ENCODE measurements around the gene LBR.
A peak's percentile ranks its signal among the peaks of the same experiment; 100 is the strongest.

Gene LBR

DNA sequence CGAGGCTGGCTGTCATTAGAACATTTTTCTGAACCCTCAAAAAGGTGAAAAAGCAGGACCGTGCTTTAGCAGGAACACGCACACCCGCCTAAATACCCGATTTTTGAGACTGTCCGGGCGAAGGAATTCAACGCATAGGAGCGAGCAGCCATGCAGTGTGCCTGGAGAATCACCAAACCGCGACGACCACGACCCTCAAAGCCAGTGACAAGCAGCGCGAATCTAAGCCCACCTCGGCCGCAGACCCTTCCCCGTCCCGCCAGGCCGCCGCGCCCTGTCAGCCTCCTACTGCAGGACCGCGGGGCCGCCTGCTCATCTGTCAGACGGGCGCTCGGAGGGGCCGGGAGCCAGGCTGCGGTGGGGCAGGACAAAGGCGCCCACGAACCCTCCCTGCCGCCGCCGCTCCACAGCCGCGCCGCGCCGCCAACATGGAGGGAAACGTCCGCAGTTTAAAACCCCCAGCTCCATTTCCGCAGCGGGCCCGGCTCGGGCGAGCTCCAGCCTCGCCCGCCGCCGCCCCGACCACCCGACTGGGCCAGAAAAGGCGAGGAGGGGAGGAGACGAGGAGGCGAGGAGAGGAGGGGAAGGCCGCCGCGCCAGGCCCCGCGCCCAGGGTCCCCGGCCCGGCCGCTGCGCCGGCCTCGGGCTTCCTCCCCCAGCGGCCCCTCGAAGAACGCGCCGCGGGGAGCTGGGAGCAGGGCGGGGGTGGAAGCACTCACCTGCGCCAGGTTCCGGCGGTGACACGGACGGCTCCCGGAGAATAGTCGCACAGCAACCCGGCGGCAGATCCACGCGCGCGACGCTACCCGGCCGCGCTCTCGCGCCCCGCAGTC, at the start of gene LBR:
LBR (minus strand) TSS at position 804 of the 833 bp plus-strand sequence. CDS start 3,963 bp downstream, outside the sequence.
- TF ChIP-seq CTCF (IDR thresholded peaks at IDR 0.05; ENCODE audit: borderline replicate concordance, control extremely low read depth, extremely low read depth, insufficient read depth, missing control alignments), result no peak
- DNase-seq (ENCODE audit: low spot score), result no peak
- in situ Hi-C loops (cut with MboI; ENCODE audit: low sequenced_read_pairs, unreplicated experiment), result no loop called here

DNA sequence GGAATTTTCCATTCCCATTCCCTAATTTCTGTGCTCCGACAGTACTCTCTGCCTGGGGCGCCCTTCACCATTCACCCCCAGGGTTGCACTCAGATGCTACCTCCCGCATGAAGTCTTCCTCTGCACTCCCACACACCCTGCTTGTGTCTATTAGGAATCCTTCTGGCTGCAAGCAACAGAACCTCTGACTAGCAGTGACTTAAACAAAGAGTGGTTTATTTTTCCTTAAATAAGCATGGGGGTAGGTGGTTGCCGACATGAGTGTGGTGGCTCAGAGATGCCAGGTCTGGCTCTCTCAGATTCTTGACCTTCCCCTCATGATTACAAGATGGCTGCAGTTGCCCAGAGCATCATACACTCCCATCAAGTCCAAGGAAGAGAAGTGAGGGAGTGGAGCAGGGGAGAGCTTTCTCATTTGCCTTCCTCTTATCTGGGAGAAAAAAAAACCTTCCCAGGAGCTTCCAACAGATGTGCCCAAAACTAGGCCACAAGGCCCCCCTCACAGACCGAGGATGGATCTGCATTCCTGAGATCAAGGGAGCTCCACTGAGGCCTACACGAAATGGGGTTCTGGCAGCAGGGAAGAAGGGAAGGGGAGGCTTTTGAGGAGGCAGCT, 49.6 kb upstream of the LBR start:
- no peak for DNase-seq (ENCODE audit: low spot score)
- no peak for TF ChIP-seq CTCF (IDR thresholded peaks at IDR 0.05; ENCODE audit: borderline replicate concordance, control extremely low read depth, extremely low read depth, insufficient read depth, missing control alignments)
- in situ Hi-C loops (cut with MboI; ENCODE audit: low sequenced_read_pairs, unreplicated experiment), result loop anchor here (5.0 to 10.0 kb wide), 2 partner anchors 297 to 500 kb away; partner anchors contain the start of gene SRP9

- TF ChIP-seq CTCF (IDR thresholded peaks at IDR 0.05; ENCODE audit: borderline replicate concordance, control extremely low read depth, extremely low read depth, insufficient read depth, missing control alignments), result no peak
- in situ Hi-C loops (cut with MboI; ENCODE audit: low sequenced_read_pairs, unreplicated experiment), result loop anchor here (5.0 to 10.0 kb wide), 2 partner anchors 298 to 501 kb away; partner anchors contain the start of gene SRP9
- no peak for DNase-seq (ENCODE audit: low spot score)
These were observed 48.7 kb upstream of the LBR start for GRCh38 chr1:225476538-225476988.

- TF ChIP-seq CTCF (IDR thresholded peaks at IDR 0.05; ENCODE audit: borderline replicate concordance, control extremely low read depth, extremely low read depth, insufficient read depth, missing control alignments), result no peak
- in situ Hi-C loops (cut with MboI; ENCODE audit: low sequenced_read_pairs, unreplicated experiment), result loop anchor here (5.0 to 10.0 kb wide), 2 partner anchors 299 to 501 kb away; partner anchors contain the start of gene SRP9
- DNase-seq (ENCODE audit: low spot score), result no peak
These were observed 48.3 kb upstream of the LBR start for GRCh38 chr1:225476100-225476511.

GRCh38 chr1:225474986-225475820, 47.4 kb upstream of the LBR start:
- TF ChIP-seq CTCF (IDR thresholded peaks at IDR 0.05; ENCODE audit: borderline replicate concordance, control extremely low read depth, extremely low read depth, insufficient read depth, missing control alignments), result peak; percentile 100
- in situ Hi-C loops (cut with MboI; ENCODE audit: low sequenced_read_pairs, unreplicated experiment), result loop anchor here (5.0 to 10.0 kb wide), 2 partner anchors 300 to 502 kb away; partner anchors contain the start of gene SRP9
- peak; percentile 90 for DNase-seq (ENCODE audit: low spot score)
